ENCODE results near the gene GYG2. TPM values are rescaled to one million over a fixed set of nuclear protein-coding genes. Genes with fewer than 3 reads are reported as not detected.

The GYG2 gene
- total and polyA plus RNA-seq, 2 donors (not counting 3 experiments of a cell fraction or from before 2014, with no cell fraction given): 0.12 to 0.22 TPM

DNA sequence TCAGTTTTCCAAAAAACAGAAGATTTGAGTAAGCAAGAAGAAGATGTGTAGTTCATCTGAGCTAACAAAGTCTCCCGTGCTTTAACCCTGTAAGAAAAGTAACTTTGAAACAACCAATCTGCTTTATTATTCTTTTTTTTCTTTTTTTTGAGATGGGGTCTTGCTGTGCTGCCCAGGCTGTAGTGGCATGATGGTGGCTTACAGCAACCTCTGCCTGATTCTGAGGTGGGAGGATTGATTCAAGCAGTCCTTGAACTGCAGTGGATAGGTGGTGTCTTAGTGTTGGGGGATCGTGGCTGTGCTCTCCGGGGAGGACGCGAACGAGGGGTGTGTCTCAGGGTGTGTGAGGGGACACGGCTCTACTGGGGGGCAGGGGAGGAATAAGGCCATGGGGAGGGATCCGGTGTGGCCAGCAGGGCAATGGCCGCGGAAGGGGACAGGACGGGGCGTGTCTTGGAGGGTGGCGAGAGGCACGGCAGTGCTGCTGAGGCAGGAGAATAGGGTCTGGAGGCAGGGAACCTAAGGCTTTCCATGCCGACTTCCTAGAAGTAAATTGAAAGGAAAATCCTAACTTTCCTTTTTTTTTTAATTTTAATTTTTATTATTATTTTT lies 98.0 kb downstream of the GYG2 start:
- FAIRE-seq: no peak
- DNase-seq (ENCODE audit: low read depth, low spot score): no peak
- Histone ChIP-seq H3K9ac (replicated peaks; ENCODE audit: extremely low read depth, insufficient read depth, low read length) (no peak overlapping the region), H3K9me3 (replicated peaks; ENCODE audit: control insufficient read depth, insufficient read depth, low read length) (no peaks in the 10 kb centered on the region), H3K4me2 (ENCODE audit: insufficient read depth, low read length) (no peak overlapping the region), H3K9me1 (replicated peaks; ENCODE audit: control insufficient read depth, extremely low read depth, insufficient read depth, low read length) (no peaks in the 10 kb centered on the region), H3K79me2 (ENCODE audit: control insufficient read depth, insufficient read depth, low read length) (no peaks in the 10 kb centered on the region), H3K4me1 (ENCODE audit: control insufficient read depth, extremely low read depth, insufficient read depth, low read length) (no peaks in the 10 kb centered on the region), H2AFZ (ENCODE audit: low read depth, low read length) (no peak overlapping the region), H3K27me3 (ENCODE audit: control insufficient read depth in 2 of 2, insufficient read depth in 2 of 2, low read length in 2 of 2) (no peaks in the 10 kb centered on the region), H3K27ac (ENCODE audit: insufficient read depth, low read depth, low read length) (no peak overlapping the region), H3K36me3 (ENCODE audit: control insufficient read depth in 2 of 2, extremely low read depth in 1 of 2, insufficient read depth in 2 of 2, low read length in 2 of 2) (no peaks in the 10 kb centered on the region), H3K4me3 (replicated peaks in 1 of 3; ENCODE audit: insufficient read depth in 1 of 3, low read depth in 1 of 3, low read length in 3 of 3) (no peak overlapping the region), H4K20me1 (replicated peaks; ENCODE audit: control insufficient read depth, extremely low read depth, insufficient read depth, low read length) (no peaks in the 10 kb centered on the region)
- TF ChIP-seq GATA2 (IDR thresholded peaks at IDR 0.05; ENCODE audit: insufficient read depth, insufficient read length, low read depth, low read length) (no peak), JUN (IDR thresholded peaks at IDR 0.05; ENCODE audit: borderline replicate concordance, insufficient read depth, insufficient read length, low read depth) (no peak), POLR2AphosphoS5 (IDR thresholded peaks at IDR 0.05; ENCODE audit: insufficient read depth, low read depth, low read length) (no peak), MYC (IDR thresholded peaks at IDR 0.05; ENCODE audit: low read depth, low read length) (no peak), FOS (IDR thresholded peaks at IDR 0.05; ENCODE audit: borderline replicate concordance, insufficient read depth, low read length) (no peak), EZH2 (IDR thresholded peaks at IDR 0.05; ENCODE audit: borderline replicate concordance, low read depth, low read length, severe bottlenecking) (no peak), POLR2A (IDR thresholded peaks at IDR 0.05; ENCODE audit: low read depth, low read length) (no peak)
- TF ChIP-seq, protein P1, sequence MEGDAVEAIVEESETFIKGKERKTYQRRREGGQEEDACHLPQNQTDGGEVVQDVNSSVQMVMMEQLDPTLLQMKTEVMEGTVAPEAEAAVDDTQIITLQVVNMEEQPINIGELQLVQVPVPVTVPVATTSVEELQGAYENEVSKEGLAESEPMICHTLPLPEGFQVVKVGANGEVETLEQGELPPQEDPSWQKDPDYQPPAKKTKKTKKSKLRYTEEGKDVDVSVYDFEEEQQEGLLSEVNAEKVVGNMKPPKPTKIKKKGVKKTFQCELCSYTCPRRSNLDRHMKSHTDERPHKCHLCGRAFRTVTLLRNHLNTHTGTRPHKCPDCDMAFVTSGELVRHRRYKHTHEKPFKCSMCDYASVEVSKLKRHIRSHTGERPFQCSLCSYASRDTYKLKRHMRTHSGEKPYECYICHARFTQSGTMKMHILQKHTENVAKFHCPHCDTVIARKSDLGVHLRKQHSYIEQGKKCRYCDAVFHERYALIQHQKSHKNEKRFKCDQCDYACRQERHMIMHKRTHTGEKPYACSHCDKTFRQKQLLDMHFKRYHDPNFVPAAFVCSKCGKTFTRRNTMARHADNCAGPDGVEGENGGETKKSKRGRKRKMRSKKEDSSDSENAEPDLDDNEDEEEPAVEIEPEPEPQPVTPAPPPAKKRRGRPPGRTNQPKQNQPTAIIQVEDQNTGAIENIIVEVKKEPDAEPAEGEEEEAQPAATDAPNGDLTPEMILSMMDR (IDR thresholded peaks at IDR 0.05; ENCODE audit: extremely low read depth in 1 of 2, insufficient read depth in 1 of 2, low read depth in 1 of 2, low read length in 2 of 2): no peak
- TF ChIP-seq, protein P2, sequence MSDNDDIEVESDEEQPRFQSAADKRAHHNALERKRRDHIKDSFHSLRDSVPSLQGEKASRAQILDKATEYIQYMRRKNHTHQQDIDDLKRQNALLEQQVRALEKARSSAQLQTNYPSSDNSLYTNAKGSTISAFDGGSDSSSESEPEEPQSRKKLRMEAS (IDR thresholded peaks at IDR 0.05; ENCODE audit: insufficient read depth, insufficient read length): no peak
- POLR2A ChIA-PET: no interaction called here
- dilution Hi-C loops (cut with MboI; ENCODE audit: extremely low pct_ligation_motif_present, low sequenced_read_pairs): no loop called here
- CTCF ChIA-PET: no interaction called here
- intact Hi-C loops (cut with micrococcal nuclease): loop anchor here (5.0 kb wide), 1 partner anchor 234 kb away; the partner anchor contains the start of gene CD99
- BruUV-seq (replicated peaks): no TSS peak
